Right lobe of liver (tissue), 6 donors: ENCODE data around the gene TTC38. TPM values are rescaled to one million over a fixed set of nuclear protein-coding genes. Genes with fewer than 3 reads are reported as not detected.

ENCODE experiments used
- ATAC-seq, 4 donors: fragments of 200-7000 bp; cut with Tn5 transposase; one replicate each; pipeline ENCODE4 v1.9.1; 2020; ENCODE audit warnings: mild to moderate bottlenecking in 4 of 4, moderate library complexity in 4 of 4
- DNase-seq, 3 donors: peaks; one replicate each; pipeline ENCODE4 v3.0.0-alpha.2; 2020
- H3K27ac ChIP-seq, 3 donors: fragments of 200-600 bp; one replicate each; pipeline ENCODE4 v1.8.0; 2022
- H3K27me3 ChIP-seq, 2 donors: fragments of 200-600 bp; one replicate each; pipeline ENCODE4 v1.8.0; 2022
- H3K36me3 ChIP-seq, 4 donors: fragments of 200-600 bp; sonication (generic) in 1 of 4; one replicate each; pipeline versions ENCODE4 v1.5.1 to v1.8.0; 2017 to 2022; ENCODE audit warnings: control low read depth in 1 of 4
- H3K4me1 ChIP-seq, 4 donors: fragments of 200-600 bp; sonication (generic) in 1 of 4; one replicate each; pipeline versions ENCODE4 v1.5.1 to v1.8.0; 2017 to 2022; ENCODE audit warnings: control low read depth in 1 of 4
- H3K4me3 ChIP-seq, 3 donors: fragments of 200-600 bp; one replicate each; pipeline ENCODE4 v1.8.0; 2022
- H3K9me3 ChIP-seq, 4 donors: fragments of 200-600 bp; sonication (generic) in 1 of 4; one replicate each; pipeline versions ENCODE4 v1.5.1 to v1.8.0; 2017 to 2022; ENCODE audit warnings: control low read depth in 1 of 4
- POLR2A ChIP-seq: fragments of 450-650 bp; IDR thresholded peaks from one replicate; pipeline ENCODE4 v1.6.1; 2017; ENCODE audit warnings: antibody characterized with exemption, mild to moderate bottlenecking
- WGBS: methylation state at CpG from one replicate; pipeline ENCODE4 v1.1.6; 2018; ENCODE audit warnings: low coverage, low lambda C conversion rate; ENCODE audit not compliant: insufficient coverage; ENCODE audit errors: missing lambda C conversion rate; 5-methylcytosine and 5-hydroxymethylcytosine counted together
- intact Hi-C, 2 donors: fragments of 100-400 bp; cut with DNase I; formaldehyde crosslinking; loops; one replicate each; pipeline versions ENCODE4 v1.11.2 to v1.14.1; 2022
- total RNA-seq, 6 experiments: library from RNA; depleted of rRNA in 2 of 6; stranded (reverse); fragments of >200 nt in 2 of 6; fragmentation: NEBNext Ultra II Directional in 3 of 6; extraction: Animal tissue kit (Norgen Biotek cat#: 25700) in 3 of 6; gene quantifications; one replicate each; pipeline versions ENCODE4 v1.1.0 to v1.2.4, GENCODE V29; 2016 to 2023
- TF ChIP-seq, protein P1 (sequence below), 4 donors: fragments of 200-600 bp in 3 of 4; fragments of 450-650 bp in 1 of 4; IDR thresholded peaks; one replicate each; pipeline versions ENCODE4 v1.5.1 to v1.8.0; 2016 to 2022; ENCODE audit warnings: antibody characterized with exemption in 4 of 4, mild to moderate bottlenecking in 2 of 4
- donor health status: DM: no; HTN: yes; CAD: no.
- donor health status: DM: no; HTN: no; CAD: no.
- donor health status: DM: no; HTN: no; CAD: no.
- donor health status: DM: no; HTN: yes; CAD: no.
- donor health status: DM: no; HTN: yes; CAD: no.

Gene TTC38
- total RNA-seq, 6 experiments from 2014 or later: 91.1 to 278 (median 195) TPM

DNA sequence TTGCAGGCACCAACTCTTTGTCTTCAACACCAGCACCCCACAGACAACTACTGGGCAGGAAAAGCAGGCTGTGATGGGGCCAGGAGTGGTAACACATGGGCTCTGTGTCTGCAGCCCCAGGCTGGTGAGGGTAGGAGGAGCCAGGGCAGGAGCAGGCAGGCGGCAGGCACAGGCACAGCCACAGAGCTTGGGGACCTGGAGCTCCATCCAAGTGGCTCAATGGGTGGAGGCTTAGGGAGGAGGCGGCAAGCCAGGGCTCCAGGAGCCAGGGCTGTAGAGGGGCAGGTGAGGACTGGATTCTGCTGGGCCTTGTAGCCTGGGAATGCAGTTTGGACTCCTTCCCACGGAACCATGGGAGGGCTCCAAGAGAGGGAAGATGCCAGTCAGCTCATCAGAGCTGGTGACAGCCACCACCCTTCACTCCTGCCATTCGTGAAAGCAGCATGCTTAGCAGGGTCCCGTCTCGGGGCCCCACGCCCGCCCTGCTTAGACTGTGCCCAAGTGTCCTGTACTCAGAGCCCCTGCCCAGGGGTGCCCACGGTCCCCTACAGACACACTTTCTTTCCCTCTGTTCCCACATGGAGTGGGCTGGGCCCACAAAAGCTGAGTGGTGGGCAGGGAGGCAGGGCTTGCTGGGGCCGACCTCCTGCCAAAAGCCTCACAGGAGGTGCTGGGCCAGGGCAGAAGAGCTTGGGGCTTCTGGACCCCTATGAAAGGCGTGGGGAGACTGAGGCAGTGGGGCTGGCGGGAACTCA lies 12.4 kb downstream of the TTC38 start:
- Histone ChIP-seq H3K9me3 (no peaks in the 10 kb centered on the region), H3K27me3 (no peaks in the 10 kb centered on the region), H3K4me3 (no peak overlapping the region), H3K4me1 (no peaks in the 10 kb centered on the region), H3K27ac (peak overlapping the region in 2 of 3 donors; percentile 8 to 62), H3K36me3 (peaks cover 8 to 100% (median 67%) of the 10 kb centered on the region in 4 donors)
- intact Hi-C loops: loop anchor here in 1 of 2 donors (10.0 kb wide), 1 partner anchor 45 kb away; no protein-coding TSS in a partner anchor
- WGBS: 100% methylated on average over 1 of the region's 12 CpGs
- peak in 1 of 4 donors; percentile 2 for ATAC-seq
- TF ChIP-seq, protein P1, sequence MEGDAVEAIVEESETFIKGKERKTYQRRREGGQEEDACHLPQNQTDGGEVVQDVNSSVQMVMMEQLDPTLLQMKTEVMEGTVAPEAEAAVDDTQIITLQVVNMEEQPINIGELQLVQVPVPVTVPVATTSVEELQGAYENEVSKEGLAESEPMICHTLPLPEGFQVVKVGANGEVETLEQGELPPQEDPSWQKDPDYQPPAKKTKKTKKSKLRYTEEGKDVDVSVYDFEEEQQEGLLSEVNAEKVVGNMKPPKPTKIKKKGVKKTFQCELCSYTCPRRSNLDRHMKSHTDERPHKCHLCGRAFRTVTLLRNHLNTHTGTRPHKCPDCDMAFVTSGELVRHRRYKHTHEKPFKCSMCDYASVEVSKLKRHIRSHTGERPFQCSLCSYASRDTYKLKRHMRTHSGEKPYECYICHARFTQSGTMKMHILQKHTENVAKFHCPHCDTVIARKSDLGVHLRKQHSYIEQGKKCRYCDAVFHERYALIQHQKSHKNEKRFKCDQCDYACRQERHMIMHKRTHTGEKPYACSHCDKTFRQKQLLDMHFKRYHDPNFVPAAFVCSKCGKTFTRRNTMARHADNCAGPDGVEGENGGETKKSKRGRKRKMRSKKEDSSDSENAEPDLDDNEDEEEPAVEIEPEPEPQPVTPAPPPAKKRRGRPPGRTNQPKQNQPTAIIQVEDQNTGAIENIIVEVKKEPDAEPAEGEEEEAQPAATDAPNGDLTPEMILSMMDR (IDR thresholded peaks at IDR 0.05): no peak
- no peak for TF ChIP-seq POLR2A
- no peak for DNase-seq

DNA sequence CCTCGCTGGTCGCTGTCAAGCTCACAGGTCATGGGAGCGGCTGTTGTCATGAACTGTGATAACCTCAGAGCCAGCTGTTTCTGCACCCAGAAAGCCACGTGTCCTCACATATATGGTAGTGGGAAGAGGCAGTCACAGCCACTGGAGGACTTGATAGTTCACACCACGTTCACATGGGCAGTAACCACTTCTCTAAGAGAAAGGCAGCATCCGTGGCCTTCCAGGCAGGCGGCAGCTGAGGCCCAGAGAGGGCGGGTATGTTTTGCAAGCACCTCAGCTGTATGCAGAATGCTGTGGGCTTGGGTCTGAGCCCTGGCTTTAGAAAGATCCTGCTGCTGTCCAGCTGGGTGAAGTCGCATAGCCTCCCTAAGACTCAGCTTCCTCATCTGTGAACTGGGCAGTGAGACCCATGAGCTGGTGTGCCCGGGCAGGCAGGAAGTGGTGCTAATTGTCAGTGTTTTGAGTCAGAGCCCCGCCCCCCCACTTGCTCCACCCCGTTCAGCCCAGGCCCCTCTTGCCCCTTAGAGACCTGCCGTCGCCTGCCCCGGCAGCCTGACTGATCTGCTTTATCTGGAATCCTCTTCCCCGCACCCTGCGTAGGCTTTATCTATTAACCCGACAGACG lies 13.3 kb downstream of the TTC38 start:
- no peak overlapping the region for H3K4me3 ChIP-seq
- peaks cover 8 to 100% (median 64%) of the 10 kb centered on the region in 4 donors for H3K36me3 ChIP-seq
- TF ChIP-seq, protein P1 (IDR thresholded peaks at IDR 0.05): no peak
- no peak for TF ChIP-seq POLR2A
- intact Hi-C loops: loop anchor here in 1 of 2 donors (10.0 kb wide), 1 partner anchor 46 kb away; no protein-coding TSS in a partner anchor
- H3K9me3 ChIP-seq: no peaks in the 10 kb centered on the region
- peak overlapping the region in 1 of 3 donors; percentile 62 for H3K27ac ChIP-seq
- peak; percentile 34 to 78 (median 56) for ATAC-seq
- H3K4me1 ChIP-seq: no peaks in the 10 kb centered on the region
- DNase-seq: peak in 1 of 3 donors; percentile 41
- 83% methylated on average over 9 of the region's 19 CpGs for WGBS
- H3K27me3 ChIP-seq: no peaks in the 10 kb centered on the region

DNA sequence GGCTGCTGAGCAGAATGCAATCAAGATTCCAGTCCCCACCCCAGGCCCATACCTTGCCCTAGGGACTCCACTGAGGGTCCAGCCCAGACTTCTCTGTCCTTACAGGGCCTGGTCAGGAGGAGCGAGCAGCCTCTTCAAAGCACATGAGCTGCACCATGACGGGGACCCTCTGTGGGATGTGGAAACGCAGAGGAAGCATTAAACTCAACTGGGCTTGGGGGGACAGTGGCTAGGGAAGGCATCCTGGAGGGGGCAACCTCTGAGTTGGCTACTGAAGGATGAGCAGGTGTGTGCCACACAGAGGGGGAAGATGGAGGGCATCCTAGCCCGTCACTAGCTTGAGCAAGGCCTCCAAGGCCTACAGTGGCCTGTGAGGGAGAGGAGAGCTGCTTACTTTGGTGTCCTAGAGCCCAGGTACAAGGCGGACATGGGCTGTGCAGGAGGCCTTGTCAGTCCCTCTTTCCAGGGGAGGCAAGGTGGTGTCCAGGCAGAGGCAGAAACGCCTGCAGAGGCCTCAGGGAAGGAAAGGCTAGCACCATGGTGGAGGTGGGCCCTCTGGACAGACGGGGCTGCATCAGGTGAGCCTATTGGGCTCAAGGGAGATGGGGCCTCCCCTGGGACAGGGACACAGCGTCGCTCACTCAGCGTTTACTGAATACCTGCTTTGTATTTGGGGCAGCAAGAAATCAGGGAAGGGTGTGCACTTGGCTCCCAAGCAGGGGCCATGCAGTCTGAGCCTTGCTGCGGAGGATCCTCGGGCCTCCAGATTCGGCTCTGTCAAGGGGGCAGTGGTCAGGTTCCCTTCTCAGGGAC lies 14.3 kb downstream of the TTC38 start:
- no peaks in the 10 kb centered on the region for H3K4me1 ChIP-seq
- intact Hi-C loops: loop anchor here in 1 of 2 donors (10.0 kb wide), 1 partner anchor 47 kb away; no protein-coding TSS in a partner anchor
- no peaks in the 10 kb centered on the region for H3K9me3 ChIP-seq
- WGBS: 100% methylated on average over 3 of the region's 13 CpGs
- no peak for DNase-seq
- H3K27me3 ChIP-seq: no peaks in the 10 kb centered on the region
- no peak for ATAC-seq
- H3K4me3 ChIP-seq: no peak overlapping the region
- H3K27ac ChIP-seq: peak overlapping the region in 1 of 3 donors; percentile 13
- H3K36me3 ChIP-seq: peaks cover 8 to 100% (median 64%) of the 10 kb centered on the region in 4 donors
- no peak for TF ChIP-seq POLR2A
- TF ChIP-seq, protein P1 (IDR thresholded peaks at IDR 0.05): no peak

DNA sequence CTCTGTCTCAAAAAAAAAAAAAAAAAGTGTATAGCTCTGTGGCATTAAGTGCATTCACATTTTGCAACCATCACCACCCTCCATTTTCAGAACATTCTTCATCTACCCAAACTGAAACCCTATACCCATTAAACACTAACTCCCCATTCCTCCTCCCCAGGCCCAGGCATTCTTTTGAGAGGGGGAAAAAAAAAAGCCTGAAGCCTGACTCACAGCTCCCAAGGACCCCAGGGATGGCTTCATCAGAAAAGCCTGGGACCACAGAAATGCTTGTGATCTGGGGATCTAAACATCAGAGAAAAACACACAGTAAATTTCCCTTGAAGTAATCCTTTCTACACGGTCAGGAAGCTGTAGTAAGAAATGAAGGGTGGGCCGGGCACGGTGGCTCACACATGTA lies 18.2 kb downstream of the TTC38 start:
- Histone ChIP-seq H3K4me1 (no peaks in the 10 kb centered on the region), H3K4me3 (no peak overlapping the region), H3K36me3 (peaks cover 8 to 98% (median 57%) of the 10 kb centered on the region in 4 donors), H3K9me3 (no peaks in the 10 kb centered on the region), H3K27ac (no peak overlapping the region), H3K27me3 (no peaks in the 10 kb centered on the region)
- WGBS: 79% methylated on average over 3 of the region's 3 CpGs
- TF ChIP-seq, protein P1 (IDR thresholded peaks at IDR 0.05): no peak
- TF ChIP-seq POLR2A: no peak
- no peak for ATAC-seq
- DNase-seq: no peak
- intact Hi-C loops: loop anchor here in 1 of 2 donors (10.0 kb wide), 1 partner anchor 51 kb away; no protein-coding TSS in a partner anchor
